NOMO-1 treated with dmso at 0.1 percent for 144 hours (cell line): ENCODE data around the gene RGS7.

ENCODE experiments used
- DNase-seq: peaks from one replicate; lab custom pipeline; 2025; ENCODE audit not compliant: unreplicated experiment; lab: John Stamatoyannopoulos, UW

The RGS7 gene

DNA sequence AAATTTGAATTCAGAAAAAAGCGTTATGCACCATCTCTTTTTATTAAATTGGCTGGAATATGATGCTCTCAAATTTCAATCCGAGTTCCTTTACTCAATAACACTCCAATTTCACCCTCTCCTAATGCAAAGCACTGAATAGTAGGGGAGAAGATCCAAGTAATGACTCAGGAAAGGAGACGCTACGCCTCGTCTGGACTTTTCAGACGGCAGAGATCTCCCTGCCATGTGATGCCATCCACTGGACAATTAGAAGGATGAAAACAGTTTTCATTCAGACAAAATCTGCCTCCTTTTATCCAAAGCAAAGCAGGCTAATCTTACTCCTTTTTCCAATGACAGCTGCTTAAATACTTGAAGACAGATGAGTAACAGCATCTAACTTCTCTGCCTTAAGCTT is 502.6 kb downstream of the RGS7 start:
- no peak for DNase-seq

- no peak for DNase-seq
Measured at GRCh38 chr1:240847325-240847724, 509.7 kb downstream of the RGS7 start.

DNA sequence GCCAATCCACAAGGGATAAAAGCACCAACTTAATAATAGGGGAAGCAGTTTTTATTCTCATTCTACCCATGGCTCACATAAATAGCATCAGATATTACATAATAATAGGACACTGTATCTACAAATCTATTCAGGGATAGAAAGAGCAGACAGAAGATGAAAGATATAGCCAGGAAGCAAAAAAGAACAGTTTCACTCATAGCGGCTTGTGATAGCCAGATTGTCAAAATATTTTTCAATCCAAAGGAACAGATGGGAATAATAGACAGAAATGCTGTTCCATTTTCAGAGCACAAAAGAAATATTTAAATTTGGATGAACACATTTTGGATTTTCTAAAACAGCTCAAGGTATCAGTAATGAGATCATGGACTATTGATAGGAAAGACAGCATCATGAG is 512.5 kb downstream of the RGS7 start:
- no peak for DNase-seq

DNA sequence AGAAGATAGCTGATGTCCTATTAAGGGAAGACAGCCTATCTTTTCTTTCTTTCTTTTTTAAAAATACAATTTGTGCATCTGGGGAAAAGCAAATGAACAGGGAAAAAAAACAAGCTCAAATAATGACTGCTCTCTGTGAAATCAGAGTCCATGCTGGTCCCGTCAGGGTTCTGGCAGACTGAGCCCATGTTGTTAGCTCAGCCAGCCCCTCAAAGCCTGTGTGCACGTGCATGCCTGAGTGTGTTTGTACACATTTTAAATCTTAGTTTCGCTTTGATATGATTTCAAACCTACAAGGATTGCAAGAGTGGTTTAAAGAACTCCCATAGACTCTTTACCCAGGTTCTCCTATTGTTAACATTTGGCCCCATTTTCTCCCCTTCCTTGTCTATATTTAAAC is 513.2 kb downstream of the RGS7 start:
- DNase-seq, result no peak

- no peak for DNase-seq
Measured at GRCh38 chr1:240836271-240836670, 520.7 kb downstream of the RGS7 start.

DNA sequence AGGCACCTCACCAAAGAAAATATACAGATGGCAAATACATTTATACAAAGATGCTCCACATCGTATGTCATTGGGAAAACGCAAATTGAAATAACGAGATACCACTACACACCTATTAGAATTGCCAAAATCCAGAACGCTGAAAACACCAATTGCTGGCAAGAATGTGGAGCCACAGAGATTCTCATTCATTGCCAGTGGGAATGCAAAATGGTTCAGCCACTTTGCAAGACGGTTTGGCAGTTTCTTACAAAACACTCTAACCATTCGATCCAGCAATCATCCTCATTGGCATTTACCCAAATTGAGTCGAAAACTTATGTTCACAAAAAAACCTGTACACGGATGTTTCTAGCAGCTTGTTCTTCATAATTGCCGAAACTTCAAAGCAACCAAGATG is 521.7 kb downstream of the RGS7 start:
- no peak for DNase-seq

DNA sequence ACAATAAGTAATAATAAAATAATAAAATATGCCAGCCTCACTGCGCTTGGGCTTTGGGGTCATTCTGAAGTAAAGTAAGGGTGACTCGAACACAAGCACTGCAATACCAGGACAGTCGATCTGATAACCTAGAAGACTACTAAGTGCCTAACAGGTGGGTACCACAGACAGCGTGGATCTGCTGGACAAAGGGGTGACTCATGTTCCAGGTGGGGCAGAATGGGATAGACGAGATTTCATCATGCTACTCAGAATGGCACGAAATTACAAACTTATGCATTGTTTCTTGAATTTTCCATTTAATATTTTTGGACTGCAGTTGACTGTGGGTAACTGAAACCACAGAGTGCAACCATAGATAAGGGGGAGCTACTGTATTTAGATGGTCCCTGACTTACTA is 523.9 kb downstream of the RGS7 start:
- DNase-seq, result no peak

GRCh38 chr1:240831922-240832321 is 525.1 kb downstream of the RGS7 start:
- no peak for DNase-seq

- DNase-seq, result no peak
Measured at GRCh38 chr1:240831191-240831631, 525.8 kb downstream of the RGS7 start.

- DNase-seq, result no peak
Measured at GRCh38 chr1:240829487-240829886, 527.5 kb downstream of the RGS7 start.

DNA sequence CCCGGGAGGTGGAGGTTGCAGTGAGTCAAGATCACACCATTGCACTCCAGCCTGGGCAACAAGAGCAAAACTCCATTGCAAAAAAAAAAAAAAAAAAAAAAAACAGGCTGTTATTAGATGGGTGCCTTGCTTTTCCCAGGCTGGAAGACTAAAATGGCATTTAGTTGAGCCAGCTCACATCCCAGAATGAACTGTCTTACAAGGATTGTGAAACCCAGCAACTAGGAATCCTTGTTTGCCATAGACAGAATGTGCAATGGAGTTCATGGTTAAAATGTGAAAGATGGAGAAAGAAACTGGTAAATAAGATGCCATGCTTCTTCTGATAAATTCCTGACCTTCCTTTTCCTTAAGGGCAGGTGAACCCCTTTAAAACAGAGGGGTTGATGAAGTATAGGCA is 529.2 kb downstream of the RGS7 start:
- DNase-seq, result no peak

DNA sequence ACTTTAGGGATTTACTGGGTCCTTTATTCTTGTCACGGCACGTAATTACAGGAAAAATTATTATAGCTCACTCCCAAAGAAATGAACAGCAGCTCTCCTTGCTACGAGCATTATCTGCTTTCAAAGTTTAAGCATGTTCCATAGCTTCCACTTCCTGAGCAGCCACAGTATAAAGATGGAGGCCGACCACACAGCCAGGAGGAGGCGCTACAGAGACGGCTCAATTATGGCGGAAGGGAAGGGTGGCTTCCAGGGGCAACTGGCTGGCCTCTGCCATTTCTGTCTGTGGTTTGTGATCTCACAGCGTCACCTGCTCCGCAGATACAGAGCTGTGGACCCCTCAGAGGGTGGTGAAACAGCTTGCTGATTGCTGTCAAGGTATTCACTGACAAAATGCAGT is 532.8 kb downstream of the RGS7 start:
- DNase-seq, result no peak

GRCh38 chr1:240823357-240823756 is 533.6 kb downstream of the RGS7 start:
- no peak for DNase-seq

DNA sequence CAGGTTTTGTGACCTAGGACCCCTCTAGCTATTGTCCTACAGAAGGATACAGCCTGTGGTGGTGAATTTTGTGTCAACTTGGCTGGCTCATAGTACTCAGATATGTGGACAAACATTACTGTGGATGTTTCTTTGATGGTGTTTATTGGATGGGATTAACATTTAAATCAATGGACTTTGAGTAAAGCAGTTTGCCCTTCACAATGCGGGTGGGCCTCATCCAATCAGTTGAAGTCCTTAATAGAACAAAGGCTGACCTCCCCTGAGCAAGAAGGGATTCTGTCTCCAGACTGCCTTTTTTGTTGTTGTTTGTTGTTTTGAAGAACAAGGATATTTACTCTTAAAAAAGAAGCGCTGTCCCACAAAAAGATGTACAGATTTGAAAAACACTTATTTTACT is 535.1 kb downstream of the RGS7 start:
- no peak for DNase-seq

- no peak for DNase-seq
Measured at GRCh38 chr1:240820816-240821215, 536.2 kb downstream of the RGS7 start.

- DNase-seq, result no peak
Measured at GRCh38 chr1:240816472-240816871, 540.5 kb downstream of the RGS7 start.

GRCh38 chr1:240813720-240814119 is 543.3 kb downstream of the RGS7 start:
- DNase-seq, result no peak

DNA sequence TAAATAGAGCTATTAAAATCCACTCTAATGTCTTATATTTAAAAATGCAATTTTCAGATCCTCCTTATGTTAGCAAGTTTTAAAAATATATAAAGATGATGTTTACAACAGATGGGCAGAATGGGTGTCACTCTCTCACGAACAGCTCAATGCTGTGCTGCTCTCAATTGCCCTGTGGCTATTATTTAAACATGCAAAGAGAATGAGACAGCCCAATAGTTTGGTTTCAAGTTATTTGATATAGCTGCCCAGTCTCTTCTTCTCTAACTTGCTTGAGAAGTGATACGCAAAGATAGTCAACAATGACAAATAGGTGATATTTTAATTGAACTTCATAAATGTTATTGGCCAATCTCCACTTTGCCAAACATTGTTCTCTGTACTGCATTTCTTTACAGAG is 545.7 kb downstream of the RGS7 start:
- DNase-seq, result no peak

- no peak for DNase-seq
Measured at GRCh38 chr1:240808381-240808780, 548.6 kb downstream of the RGS7 start.

GRCh38 chr1:240806200-240806745 is 550.7 kb downstream of the RGS7 start:
- DNase-seq, result no peak

- DNase-seq, result no peak
Measured at GRCh38 chr1:240804475-240804874, 552.5 kb downstream of the RGS7 start.

DNA sequence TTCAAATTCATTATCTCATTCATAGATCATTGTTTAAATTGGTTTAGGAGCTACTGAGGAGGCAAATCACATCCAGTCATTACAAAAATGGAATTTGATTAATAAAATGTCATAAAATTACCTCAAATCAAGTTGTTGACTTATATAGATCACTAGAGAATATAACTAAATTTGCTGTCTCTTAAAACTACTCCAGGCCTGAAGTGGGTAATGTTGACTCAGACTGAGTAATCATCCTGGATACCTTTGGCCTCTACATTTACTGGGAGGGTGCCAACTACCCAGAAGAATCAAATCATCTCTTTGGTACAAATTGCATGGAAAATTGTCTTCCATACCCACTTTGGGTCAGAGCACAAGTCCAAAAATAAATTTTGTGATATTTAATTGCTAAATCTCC is 553.9 kb downstream of the RGS7 start:
- no peak for DNase-seq

- DNase-seq, result no peak
Measured at GRCh38 chr1:240802271-240802670, 554.7 kb downstream of the RGS7 start.

DNA sequence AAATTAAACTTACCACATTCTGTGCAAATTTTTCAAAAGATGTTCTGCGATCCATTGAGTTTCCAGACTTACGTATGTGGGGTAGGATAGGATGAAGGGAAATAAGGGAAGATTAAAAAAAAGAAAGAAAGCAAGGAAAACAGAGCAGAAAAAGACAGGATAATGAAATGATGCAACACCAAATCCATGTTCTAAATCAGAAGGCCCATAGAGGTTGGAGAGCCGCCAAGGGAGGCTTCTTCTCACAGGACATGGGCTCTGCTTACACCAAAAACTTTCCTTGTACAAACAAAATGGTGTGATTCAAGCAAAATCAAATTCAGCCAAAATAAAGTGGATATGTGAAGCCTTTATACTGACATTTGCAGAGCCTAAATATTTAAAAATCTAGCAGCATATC is 555.6 kb downstream of the RGS7 start:
- no peak for DNase-seq
